ENCODE results near the gene STARD9.
"Not testable (repeated sequence)": the region's sequence is repeated elsewhere in the genome, so short reads cannot be mapped to it uniquely, and the experiment has no call there.

Gene STARD9

DNA sequence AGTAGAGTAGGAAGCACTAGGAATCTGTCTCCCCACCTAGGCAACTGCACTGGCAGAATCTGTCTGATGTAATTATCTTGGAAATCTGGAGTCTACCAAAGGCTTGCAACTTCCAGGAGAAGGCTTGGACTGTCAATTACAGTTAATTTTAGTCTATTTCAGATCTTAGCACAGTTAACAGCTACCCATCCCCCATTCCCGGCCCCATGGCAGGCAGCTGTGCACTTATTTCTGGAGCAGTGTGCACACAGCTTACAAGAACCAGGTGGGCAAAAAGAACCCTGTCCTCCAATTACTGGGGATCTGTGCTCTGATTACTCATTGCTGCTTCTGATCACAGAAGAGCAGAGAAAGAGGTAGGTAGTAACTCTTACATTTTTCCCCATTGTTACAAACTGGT lies 173.9 kb downstream of the STARD9 start:
- H3K9ac ChIP-seq, result no peak overlapping the region
- peaks cover 71% of the 10 kb centered on the region for H3K36me3 ChIP-seq
- H3K4me2 ChIP-seq, result no peak overlapping the region
- H3K4me3 ChIP-seq, result no peak overlapping the region
- no peaks in the 10 kb centered on the region for H3K4me1 ChIP-seq
- no peaks in the 10 kb centered on the region for H3K27me3 ChIP-seq
- H3K9me3 ChIP-seq, result peaks cover 31% of the 10 kb centered on the region
- TF ChIP-seq Cebpa-rat (IDR thresholded peaks at IDR 0.05), result no peak
- no peaks in the 10 kb centered on the region for H4K20me1 ChIP-seq
- no peak overlapping the region for H3K27ac ChIP-seq

DNA sequence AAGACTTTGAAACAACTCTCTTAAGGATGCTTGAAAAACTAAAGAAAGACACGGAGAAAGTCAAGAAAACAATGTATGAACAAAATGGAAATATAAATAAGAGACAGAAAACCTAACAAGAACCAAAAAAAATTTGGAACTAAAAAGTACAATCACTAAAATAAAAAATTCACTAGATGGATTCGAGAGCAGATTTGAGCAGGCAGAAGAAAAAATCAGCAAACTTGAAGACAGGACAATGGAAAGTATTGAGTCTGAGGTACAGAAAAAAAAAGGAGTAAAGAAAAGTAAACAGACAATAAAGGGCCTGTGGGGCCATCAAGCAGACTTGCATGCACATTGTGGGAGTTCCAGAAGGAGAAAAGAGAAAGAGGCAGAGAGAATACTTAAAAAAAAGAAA lies 174.9 kb downstream of the STARD9 start:
- Histone ChIP-seq H3K9me3 (peaks cover 31% of the 10 kb centered on the region), H3K4me2 (no peak overlapping the region), H3K27ac (no peak overlapping the region), H3K27me3 (no peaks in the 10 kb centered on the region), H4K20me1 (no peaks in the 10 kb centered on the region), H3K4me1 (no peaks in the 10 kb centered on the region), H3K4me3 (no peak overlapping the region), H3K9ac (no peak overlapping the region), H3K36me3 (peaks cover 64% of the 10 kb centered on the region)
- no peak for TF ChIP-seq Cebpa-rat (IDR thresholded peaks at IDR 0.05)

DNA sequence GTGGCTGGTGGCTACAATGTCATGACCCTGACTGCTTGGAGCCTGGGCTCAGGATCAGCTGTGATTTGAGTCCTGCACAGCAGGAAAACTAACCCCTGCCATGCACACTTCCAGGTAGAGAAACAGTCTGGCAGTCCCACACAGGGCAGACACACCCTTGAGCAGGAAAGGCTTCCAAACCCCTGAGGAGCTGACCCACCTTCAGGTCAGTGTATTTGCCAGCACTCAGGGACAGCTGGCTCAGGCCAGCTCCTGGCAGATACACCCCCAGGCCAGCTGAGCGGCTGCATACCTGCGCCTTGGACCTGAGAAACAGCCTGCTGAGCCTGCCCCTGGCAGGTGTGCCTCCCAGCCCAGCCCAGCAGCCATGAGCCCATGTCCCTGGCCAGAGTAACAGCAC lies 183.7 kb downstream of the STARD9 start:
- H3K9me3 ChIP-seq, result peaks cover 51% of the 10 kb centered on the region
- no peak overlapping the region for H3K27ac ChIP-seq
- peaks cover 43% of the 10 kb centered on the region for H3K36me3 ChIP-seq
- H3K4me3 ChIP-seq, result no peak overlapping the region
- H3K4me1 ChIP-seq, result no peaks in the 10 kb centered on the region
- H3K9ac ChIP-seq, result no peak overlapping the region
- H3K4me2 ChIP-seq, result no peak overlapping the region
- TF ChIP-seq Cebpa-rat (IDR thresholded peaks at IDR 0.05), result no peak
- no peaks in the 10 kb centered on the region for H3K27me3 ChIP-seq
- H4K20me1 ChIP-seq, result peaks cover 15% of the 10 kb centered on the region; the same call in 1 of the 2 replicates

DNA sequence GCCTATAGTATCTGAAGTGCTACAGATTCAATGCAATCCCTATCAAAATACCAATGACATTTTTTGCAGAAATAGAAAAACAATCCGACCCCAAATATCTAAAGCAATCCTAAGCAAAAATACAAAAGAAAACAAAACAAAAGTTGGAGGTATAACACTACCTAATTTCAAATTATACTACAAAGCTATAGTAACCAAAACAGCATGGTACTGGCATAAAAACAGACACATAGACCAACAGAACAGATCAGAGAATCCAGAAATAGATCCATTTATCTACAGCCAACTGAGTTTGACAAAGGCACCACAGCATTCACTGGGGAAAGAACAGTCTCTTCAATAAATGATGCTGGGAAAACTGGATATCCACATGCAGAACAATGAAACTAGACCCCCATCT lies 185.4 kb downstream of the STARD9 start:
- Histone ChIP-seq H4K20me1 (peaks cover 15% of the 10 kb centered on the region; the same call in 1 of the 2 replicates), H3K4me2 (no peak overlapping the region), H3K9ac (no peak overlapping the region), H3K27me3 (no peaks in the 10 kb centered on the region), H3K36me3 (peaks cover 54% of the 10 kb centered on the region), H3K4me1 (no peaks in the 10 kb centered on the region), H3K27ac (no peak overlapping the region), H3K4me3 (peak overlapping the region; percentile 11; the same call in 1 of the 2 replicates), H3K9me3 (peaks cover 63% of the 10 kb centered on the region)
- no peak for TF ChIP-seq Cebpa-rat (IDR thresholded peaks at IDR 0.05)

DNA sequence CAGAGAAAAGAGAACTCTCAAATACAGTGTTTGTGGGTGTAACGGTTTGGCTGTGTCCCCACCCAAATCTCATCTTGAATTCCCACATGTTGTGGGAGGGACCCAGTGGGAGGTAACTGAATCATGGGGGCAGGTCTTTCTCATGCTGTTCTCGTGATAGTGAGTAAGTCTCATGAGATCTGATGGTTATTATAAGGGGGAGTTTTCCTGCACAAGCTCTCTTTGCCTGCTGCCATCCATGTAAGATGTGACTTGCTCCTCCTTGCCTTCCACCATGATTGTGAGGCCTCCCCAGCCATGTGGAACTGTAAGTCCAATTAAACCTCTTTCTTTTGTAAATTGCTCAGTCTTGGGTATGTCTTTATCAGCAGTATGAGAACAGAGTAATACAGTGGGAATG lies 186.4 kb downstream of the STARD9 start:
- not testable (repeated sequence) for H3K4me2 ChIP-seq, H3K9ac ChIP-seq, H3K4me3 ChIP-seq, H3K4me1 ChIP-seq, H3K27ac ChIP-seq, H3K27me3 ChIP-seq
- Histone ChIP-seq H3K9me3 (peaks cover 68% of the 10 kb centered on the region), H4K20me1 (peaks cover 15% of the 10 kb centered on the region; the same call in 1 of the 2 replicates), H3K36me3 (peaks cover 54% of the 10 kb centered on the region)

DNA sequence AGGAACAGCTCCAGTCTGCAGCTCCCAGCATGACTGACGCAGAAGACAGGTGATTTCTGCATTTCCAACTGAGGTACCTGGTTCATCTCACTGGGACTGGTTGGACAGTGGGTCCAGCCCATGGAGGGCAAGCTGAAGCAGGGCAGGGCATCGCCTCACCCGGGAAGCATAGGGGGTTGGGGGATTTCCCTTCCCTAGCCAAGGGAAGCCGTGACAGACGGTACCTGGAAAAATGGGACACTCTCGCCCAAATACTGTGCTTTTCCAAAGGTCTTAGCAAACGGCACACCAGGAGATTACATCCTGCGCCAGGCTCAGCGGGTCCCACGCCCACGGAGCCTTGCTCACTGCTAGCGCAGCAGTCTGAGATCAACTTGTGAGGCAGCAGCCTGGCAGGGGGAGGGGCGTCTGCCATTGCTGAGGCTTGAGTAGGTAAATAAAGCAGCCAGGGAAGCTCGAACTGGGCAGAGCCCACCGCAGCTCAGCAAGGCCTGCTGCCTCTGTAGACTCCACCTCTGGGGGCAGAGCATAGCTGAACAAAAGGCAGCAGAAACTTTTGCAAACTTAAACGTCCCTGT lies 188.8 kb downstream of the STARD9 start:
- not testable (repeated sequence) for H4K20me1 ChIP-seq, H3K9ac ChIP-seq, H3K4me3 ChIP-seq, H3K4me1 ChIP-seq, H3K27ac ChIP-seq, H3K27me3 ChIP-seq, H3K4me2 ChIP-seq
- peaks cover 78% of the 10 kb centered on the region for H3K9me3 ChIP-seq
- H3K36me3 ChIP-seq, result peaks cover 51% of the 10 kb centered on the region

DNA sequence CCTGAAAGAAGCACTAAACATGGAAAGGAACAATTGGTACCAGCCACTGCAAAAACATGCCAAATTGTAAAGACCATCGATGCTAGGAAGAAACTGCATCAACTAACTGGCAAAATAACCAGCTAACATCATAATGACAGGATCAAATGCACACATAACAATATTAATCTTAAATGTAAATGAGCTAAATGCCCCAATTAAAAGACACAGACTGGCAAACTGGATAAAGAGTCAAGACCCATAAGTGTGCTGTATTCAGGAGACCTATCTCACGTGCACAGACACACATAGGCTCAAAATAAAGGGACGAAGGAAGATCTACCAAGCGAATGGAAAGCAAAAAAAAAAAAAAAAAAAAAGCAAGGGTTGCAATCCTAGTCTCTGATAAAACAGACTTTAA lies 190.7 kb downstream of the STARD9 start:
- not testable (repeated sequence) for H3K4me2 ChIP-seq, H3K9ac ChIP-seq, H3K4me3 ChIP-seq, H3K27ac ChIP-seq, H3K27me3 ChIP-seq, H3K4me1 ChIP-seq, H4K20me1 ChIP-seq
- Histone ChIP-seq H3K36me3 (peaks cover 52% of the 10 kb centered on the region), H3K9me3 (peaks cover 66% of the 10 kb centered on the region)
